CD14-positive monocyte (primary cell): ENCODE data around the gene ERCC1. TPM values are rescaled to one million over a fixed set of nuclear protein-coding genes. Genes with fewer than 3 reads are reported as not detected.

Source experiments
- DNase-seq, 3 donors: peaks; one replicate each; pipeline ENCODE4 v3.0.0-alpha.2; 2011 to 2022
- H2AFZ ChIP-seq: 2 replicates; pipeline ENCODE4 v1.6.0; 2012; ENCODE audit warnings: mild to moderate bottlenecking, low read depth, low read length, inconsistent platforms; ENCODE audit not compliant: insufficient read depth, poor library complexity, severe bottlenecking
- H3K27ac ChIP-seq, 2 donors: 1 replicate in 1 of 2; 2 replicates in 1 of 2; pipeline ENCODE4 v1.5.1; 2012 to 2013; ENCODE audit warnings: low read length in 2 of 2, control low read depth in 1 of 2, inconsistent platforms in 1 of 2, low read depth in 1 of 2, mild to moderate bottlenecking in 1 of 2
- H3K27me3 ChIP-seq, 2 donors: one replicate each; pipeline versions ENCODE4 v1.6.0 to v1.6.1; 2011 to 2013; ENCODE audit warnings: low read length in 2 of 2; ENCODE audit not compliant: control insufficient read depth in 2 of 2, insufficient read depth in 2 of 2
- H3K36me3 ChIP-seq, 2 donors: replicated peaks in 1 of 2; 1 replicate in 1 of 2; 2 replicates in 1 of 2; pipeline versions ENCODE4 v1.5.1 to v1.6.1; 2012 to 2013; ENCODE audit warnings: low read length in 2 of 2, control low read depth in 1 of 2, inconsistent platforms in 1 of 2, mild to moderate bottlenecking in 1 of 2; ENCODE audit not compliant: insufficient read depth in 2 of 2, control insufficient read depth in 1 of 2
- H3K4me1 ChIP-seq, 2 donors: 1 replicate in 1 of 2; 2 replicates in 1 of 2; pipeline versions ENCODE4 v1.5.1 to v1.6.1; 2012 to 2013; ENCODE audit warnings: low read length in 2 of 2, control low read depth in 1 of 2, inconsistent platforms in 1 of 2, mild to moderate bottlenecking in 1 of 2, moderate library complexity in 1 of 2; ENCODE audit not compliant: insufficient read depth in 2 of 2, control insufficient read depth in 1 of 2
- H3K4me2 ChIP-seq: replicated peaks from 2 replicates; pipeline ENCODE3; 2012; ENCODE audit warnings: low read length, moderate library complexity, mild to moderate bottlenecking; ENCODE audit not compliant: poor library complexity, severe bottlenecking; ENCODE audit errors: extremely low read depth
- H3K4me3 ChIP-seq, 3 experiments: fragments of 200-600 bp in 1 of 3; sonication (generic) in 1 of 3; replicated peaks in 1 of 3; 1 replicate in 2 of 3; 2 replicates in 1 of 3; pipeline ENCODE4 v1.5.1; 2011 to 2013; ENCODE audit warnings: low read length in 3 of 3, mild to moderate bottlenecking in 3 of 3, control low read depth in 2 of 3, low read depth in 2 of 3, inconsistent platforms in 1 of 3, moderate library complexity in 1 of 3
- H3K79me2 ChIP-seq: 2 replicates; pipeline ENCODE4 v1.6.0; 2012; ENCODE audit warnings: mild to moderate bottlenecking, control low read depth, inconsistent platforms, low read length, moderate library complexity; ENCODE audit not compliant: insufficient read depth
- H3K9ac ChIP-seq: 2 replicates; pipeline ENCODE4 v1.6.0; 2017; ENCODE audit warnings: low read length, mild to moderate bottlenecking; ENCODE audit not compliant: insufficient read depth, poor library complexity, severe bottlenecking
- H3K9me3 ChIP-seq, 2 donors: replicated peaks in 1 of 2; 1 replicate in 1 of 2; 2 replicates in 1 of 2; pipeline versions ENCODE4 v1.5.1 to v1.6.1; 2012 to 2013; ENCODE audit warnings: low read length in 2 of 2, control low read depth in 1 of 2; ENCODE audit not compliant: control insufficient read depth in 1 of 2, insufficient read depth in 1 of 2
- H4K20me1 ChIP-seq: 2 replicates; pipeline ENCODE4 v1.6.0; 2012; ENCODE audit warnings: mild to moderate bottlenecking, low read length, control low read depth, moderate library complexity; ENCODE audit not compliant: insufficient read depth
- H3K27ac Mint-ChIP-seq, 7 donors: one replicate each; pipeline ENCODE4 v1.8.0; 2020; ENCODE audit warnings: mild to moderate bottlenecking in 7 of 7, mixed read lengths in 7 of 7, moderate library complexity in 6 of 7, inconsistent platforms in 2 of 7
- H3K27me3 Mint-ChIP-seq, 3 donors: one replicate each; pipeline ENCODE4 v1.8.0; 2021 to 2022; ENCODE audit warnings: low read depth in 3 of 3, mild to moderate bottlenecking in 3 of 3, mixed read lengths in 3 of 3, moderate library complexity in 3 of 3, inconsistent platforms in 1 of 3
- H3K36me3 Mint-ChIP-seq, 2 donors: one replicate each; pipeline ENCODE4 v1.8.0; 2020; ENCODE audit warnings: mixed read lengths in 2 of 2, inconsistent platforms in 1 of 2, mild to moderate bottlenecking in 1 of 2
- H3K4me1 Mint-ChIP-seq: one replicate; pipeline ENCODE4 v1.8.0; 2020; ENCODE audit warnings: mild to moderate bottlenecking, mixed read lengths
- H3K4me3 Mint-ChIP-seq, 2 donors: one replicate each; pipeline ENCODE4 v1.8.0; 2020; ENCODE audit warnings: mild to moderate bottlenecking in 2 of 2, mixed read lengths in 2 of 2, moderate library complexity in 1 of 2
- H3K9me3 Mint-ChIP-seq, 7 donors: one replicate each; pipeline ENCODE4 v1.8.0; 2020 to 2022; ENCODE audit warnings: mixed read lengths in 7 of 7, mild to moderate bottlenecking in 6 of 7, moderate library complexity in 6 of 7, inconsistent platforms in 2 of 7
- WGBS: methylation state at CpG from one replicate; pipeline ENCODE4 v1.1.5; 2013; ENCODE audit warnings: missing lambda C conversion rate; ENCODE audit not compliant: insufficient coverage; 5-methylcytosine and 5-hydroxymethylcytosine counted together
- intact Hi-C, 2 donors: fragments of 100-400 bp; cut with micrococcal nuclease; formaldehyde crosslinking; loops; one replicate each; pipeline versions ENCODE4 v1.15.0 to v1.15.1; 2023
- polyA plus RNA-seq, 3 donors: library from polyadenylated mRNA; depleted of rRNA in 1 of 3; unstranded in 2 of 3; stranded (reverse) in 1 of 3; fragments of 300-500 nt in 2 of 3; fragments of >200 nt in 1 of 3; fragmentation: Illumina TruSeq in 2 of 3; gene quantifications; 1 replicate in 2 of 3; 2 replicates in 1 of 3; pipeline ENCODE4 v1.2.3, GENCODE V29; 2012 to 2021
- TF ChIP-seq, protein P1 (sequence below): fragments of 200-600 bp; IDR thresholded peaks from one replicate; pipeline ENCODE4 v1.8.0; 2022; ENCODE audit warnings: antibody characterized with exemption, mild to moderate bottlenecking

Gene ERCC1
- polyA plus RNA-seq, 3 donors, result 62.2 to 78.2 (median 74.6) TPM

DNA sequence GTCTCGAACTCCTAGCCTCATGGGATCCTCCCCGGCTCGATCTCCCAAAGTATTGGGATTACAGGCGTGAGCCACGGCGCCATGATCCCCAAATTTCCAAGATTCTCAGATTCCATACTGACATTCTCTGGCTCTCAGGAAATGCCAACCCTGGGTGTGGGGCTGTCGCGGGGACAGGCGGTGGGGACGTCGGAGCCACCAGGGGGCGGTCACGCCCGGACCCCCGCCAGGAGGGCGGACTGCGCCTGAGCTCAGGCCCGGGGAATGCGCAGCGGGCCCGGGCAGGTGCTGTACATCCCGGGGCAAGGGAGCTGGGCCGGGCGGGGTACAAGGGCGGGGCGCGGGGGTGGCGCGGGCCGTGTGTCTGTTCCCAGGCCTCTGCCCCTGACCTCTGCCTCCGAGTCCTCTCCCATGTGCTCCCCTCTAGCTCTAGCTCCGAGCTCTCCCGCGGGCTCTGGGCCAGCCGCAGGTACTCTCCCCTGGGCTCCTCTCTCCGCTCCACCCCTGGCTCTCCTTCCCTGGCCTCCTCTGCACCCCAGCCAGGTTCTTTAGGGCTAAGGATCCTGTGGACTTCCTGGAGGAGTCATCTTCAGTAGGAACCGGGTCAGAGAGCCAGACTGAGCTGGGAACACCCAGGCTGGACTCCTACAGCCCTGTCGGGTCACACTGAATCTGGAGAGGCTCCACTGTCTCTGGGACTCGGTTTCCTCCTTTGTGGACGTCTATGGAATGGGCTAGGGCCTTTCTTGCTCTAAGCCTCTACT is 21.2 kb downstream of the ERCC1 start:
- Histone ChIP-seq H4K20me1 (peaks cover 7% of the 10 kb centered on the region), H2AFZ (no peak overlapping the region), H3K27ac (no peak overlapping the region), H3K4me3 (no peak overlapping the region), H3K4me2 (no peak overlapping the region), H3K36me3 (no peaks in the 10 kb centered on the region), H3K79me2 (no peaks in the 10 kb centered on the region), H3K9me3 (peaks cover 4 to 14% of the 10 kb centered on the region in 2 donors), H3K27me3 (peaks cover 31 to 48% of the 10 kb centered on the region in 2 donors), H3K4me1 (peaks cover 45 to 56% of the 10 kb centered on the region in 2 donors), H3K9ac (no peak overlapping the region)
- TF ChIP-seq, protein P1, sequence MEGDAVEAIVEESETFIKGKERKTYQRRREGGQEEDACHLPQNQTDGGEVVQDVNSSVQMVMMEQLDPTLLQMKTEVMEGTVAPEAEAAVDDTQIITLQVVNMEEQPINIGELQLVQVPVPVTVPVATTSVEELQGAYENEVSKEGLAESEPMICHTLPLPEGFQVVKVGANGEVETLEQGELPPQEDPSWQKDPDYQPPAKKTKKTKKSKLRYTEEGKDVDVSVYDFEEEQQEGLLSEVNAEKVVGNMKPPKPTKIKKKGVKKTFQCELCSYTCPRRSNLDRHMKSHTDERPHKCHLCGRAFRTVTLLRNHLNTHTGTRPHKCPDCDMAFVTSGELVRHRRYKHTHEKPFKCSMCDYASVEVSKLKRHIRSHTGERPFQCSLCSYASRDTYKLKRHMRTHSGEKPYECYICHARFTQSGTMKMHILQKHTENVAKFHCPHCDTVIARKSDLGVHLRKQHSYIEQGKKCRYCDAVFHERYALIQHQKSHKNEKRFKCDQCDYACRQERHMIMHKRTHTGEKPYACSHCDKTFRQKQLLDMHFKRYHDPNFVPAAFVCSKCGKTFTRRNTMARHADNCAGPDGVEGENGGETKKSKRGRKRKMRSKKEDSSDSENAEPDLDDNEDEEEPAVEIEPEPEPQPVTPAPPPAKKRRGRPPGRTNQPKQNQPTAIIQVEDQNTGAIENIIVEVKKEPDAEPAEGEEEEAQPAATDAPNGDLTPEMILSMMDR, result peak; percentile 66
- peaks cover 41% of the 10 kb centered on the region for H3K4me1 Mint-ChIP-seq
- intact Hi-C loops, result loop anchor here in 1 of 2 donors (10.0 kb wide), 1 partner anchor 232 kb away; the partner anchor contains the start of gene EML2
- H3K27ac Mint-ChIP-seq, result no peak overlapping the region
- peaks cover 0 to 20% (median 6%) of the 10 kb centered on the region in 7 donors for H3K9me3 Mint-ChIP-seq
- DNase-seq, result peak in 2 of 3 donors; percentile 23 to 50
- peak overlapping the region; percentile 4 to 95 for H3K4me3 Mint-ChIP-seq
- H3K36me3 Mint-ChIP-seq, result peaks cover 0 to 6% of the 10 kb centered on the region in 2 donors
- 17% methylated on average over 38 of the region's 40 CpGs for WGBS
- peaks cover 49 to 67% (median 59%) of the 10 kb centered on the region in 3 donors for H3K27me3 Mint-ChIP-seq

- peaks cover 3% of the 10 kb centered on the region for H4K20me1 ChIP-seq
- Mint-ChIP-seq H3K27ac (no peak overlapping the region), H3K9me3 (peaks cover 0 to 23% (median 6%) of the 10 kb centered on the region in 7 donors), H3K4me3 (peak overlapping the region in 1 of 2 donors; percentile 43), H3K36me3 (peaks cover 0 to 6% of the 10 kb centered on the region in 2 donors), H3K27me3 (peaks cover 56 to 74% (median 65%) of the 10 kb centered on the region in 3 donors), H3K4me1 (peaks cover 37% of the 10 kb centered on the region)
- H2AFZ ChIP-seq, result no peak overlapping the region
- H3K27ac ChIP-seq, result no peak overlapping the region
- WGBS, result 100% methylated on average over 2 of the region's 6 CpGs
- H3K4me1 ChIP-seq, result peaks cover 39 to 50% of the 10 kb centered on the region in 2 donors
- H3K79me2 ChIP-seq, result no peaks in the 10 kb centered on the region
- H3K4me3 ChIP-seq, result no peak overlapping the region
- no peak for DNase-seq
- no peaks in the 10 kb centered on the region for H3K36me3 ChIP-seq
- peaks cover 34 to 54% of the 10 kb centered on the region in 2 donors for H3K27me3 ChIP-seq
- no peak overlapping the region for H3K9ac ChIP-seq
- H3K9me3 ChIP-seq, result peaks cover 4 to 14% of the 10 kb centered on the region in 2 donors
- H3K4me2 ChIP-seq, result no peak overlapping the region
- TF ChIP-seq, protein P1, result no peak
- intact Hi-C loops, result loop anchor here in 1 of 2 donors (10.0 kb wide), 1 partner anchor 233 kb away; the partner anchor contains the start of gene EML2
Measured at GRCh38 chr19:45401815-45402214, 21.9 kb downstream of the ERCC1 start.
